ENCODE measurements around the gene SPAG17.

Gene SPAG17

GRCh38 chr1:118160806-118161205, 24.2 kb downstream of the SPAG17 start:
- Histone ChIP-seq H3K9ac (ENCODE audit: low read length) (no peak overlapping the region), H3K9me3 (ENCODE audit: low read length) (no peaks in the 10 kb centered on the region), H3K27me3 (ENCODE audit: control insufficient read depth in 1 of 2, insufficient read depth in 2 of 2, low read length in 2 of 2) (no peaks in the 10 kb centered on the region), H3K36me3 (ENCODE audit: insufficient read depth, low read length) (no peaks in the 10 kb centered on the region), H3K27ac (ENCODE audit: low read depth, low read length) (no peak overlapping the region), H3K4me3 (ENCODE audit: low read depth in 1 of 2, low read length in 2 of 2) (no peak overlapping the region), H3K4me1 (ENCODE audit: insufficient read depth, low read length) (no peaks in the 10 kb centered on the region)

GRCh38 chr1:118159569-118159968, 25.5 kb downstream of the SPAG17 start:
- no peaks in the 10 kb centered on the region for H3K36me3 ChIP-seq (ENCODE audit: insufficient read depth, low read length)

GRCh38 chr1:118158924-118159323, 26.1 kb downstream of the SPAG17 start:
- no peak overlapping the region for H3K9ac ChIP-seq (ENCODE audit: low read length)
- no peaks in the 10 kb centered on the region for H3K27me3 ChIP-seq (ENCODE audit: control insufficient read depth in 1 of 2, insufficient read depth in 2 of 2, low read length in 2 of 2)
- H3K27ac ChIP-seq (ENCODE audit: low read depth, low read length) = no peak overlapping the region
- H3K9me3 ChIP-seq (ENCODE audit: low read length) = no peaks in the 10 kb centered on the region
- H3K4me1 ChIP-seq (ENCODE audit: insufficient read depth, low read length) = no peaks in the 10 kb centered on the region
- no peaks in the 10 kb centered on the region for H3K36me3 ChIP-seq (ENCODE audit: insufficient read depth, low read length)
- no peak overlapping the region for H3K4me3 ChIP-seq (ENCODE audit: low read depth in 1 of 2, low read length in 2 of 2)

More at GRCh38 chr1:118159569-118159968, 25.5 kb downstream of the SPAG17 start:
- Histone ChIP-seq H3K27ac (ENCODE audit: low read depth, low read length) (no peak overlapping the region), H3K9ac (ENCODE audit: low read length) (no peak overlapping the region), H3K4me1 (ENCODE audit: insufficient read depth, low read length) (no peaks in the 10 kb centered on the region), H3K27me3 (ENCODE audit: control insufficient read depth in 1 of 2, insufficient read depth in 2 of 2, low read length in 2 of 2) (no peaks in the 10 kb centered on the region), H3K4me3 (ENCODE audit: low read depth in 1 of 2, low read length in 2 of 2) (no peak overlapping the region), H3K9me3 (ENCODE audit: low read length) (no peaks in the 10 kb centered on the region)

- no peak overlapping the region for H3K27ac ChIP-seq (ENCODE audit: low read depth, low read length)
- H3K27me3 ChIP-seq (ENCODE audit: control insufficient read depth in 1 of 2, insufficient read depth in 2 of 2, low read length in 2 of 2) = no peaks in the 10 kb centered on the region
- no peaks in the 10 kb centered on the region for H3K9me3 ChIP-seq (ENCODE audit: low read length)
- no peaks in the 10 kb centered on the region for H3K36me3 ChIP-seq (ENCODE audit: insufficient read depth, low read length)
- no peaks in the 10 kb centered on the region for H3K4me1 ChIP-seq (ENCODE audit: insufficient read depth, low read length)
- no peak overlapping the region for H3K4me3 ChIP-seq (ENCODE audit: low read depth in 1 of 2, low read length in 2 of 2)
- no peak overlapping the region for H3K9ac ChIP-seq (ENCODE audit: low read length)
Measured at GRCh38 chr1:118157506-118157905, 27.5 kb downstream of the SPAG17 start.

- H3K27me3 ChIP-seq (ENCODE audit: control insufficient read depth in 1 of 2, insufficient read depth in 2 of 2, low read length in 2 of 2) = no peaks in the 10 kb centered on the region
- H3K9me3 ChIP-seq (ENCODE audit: low read length) = no peaks in the 10 kb centered on the region
- H3K9ac ChIP-seq (ENCODE audit: low read length) = no peak overlapping the region
- no peak overlapping the region for H3K4me3 ChIP-seq (ENCODE audit: low read depth in 1 of 2, low read length in 2 of 2)
- no peaks in the 10 kb centered on the region for H3K36me3 ChIP-seq (ENCODE audit: insufficient read depth, low read length)
- no peak overlapping the region for H3K27ac ChIP-seq (ENCODE audit: low read depth, low read length)
- no peaks in the 10 kb centered on the region for H3K4me1 ChIP-seq (ENCODE audit: insufficient read depth, low read length)
Measured at GRCh38 chr1:118155106-118155505, 29.9 kb downstream of the SPAG17 start.

GRCh38 chr1:118154220-118154619, 30.8 kb downstream of the SPAG17 start:
- Histone ChIP-seq H3K9ac (ENCODE audit: low read length) (no peak overlapping the region), H3K9me3 (ENCODE audit: low read length) (no peaks in the 10 kb centered on the region), H3K4me1 (ENCODE audit: insufficient read depth, low read length) (no peaks in the 10 kb centered on the region), H3K27ac (ENCODE audit: low read depth, low read length) (no peak overlapping the region), H3K4me3 (ENCODE audit: low read depth in 1 of 2, low read length in 2 of 2) (no peak overlapping the region), H3K27me3 (ENCODE audit: control insufficient read depth in 1 of 2, insufficient read depth in 2 of 2, low read length in 2 of 2) (no peaks in the 10 kb centered on the region), H3K36me3 (ENCODE audit: insufficient read depth, low read length) (no peaks in the 10 kb centered on the region)

- Histone ChIP-seq H3K27ac (ENCODE audit: low read depth, low read length) (no peak overlapping the region), H3K9ac (ENCODE audit: low read length) (no peak overlapping the region), H3K36me3 (ENCODE audit: insufficient read depth, low read length) (no peaks in the 10 kb centered on the region), H3K4me1 (ENCODE audit: insufficient read depth, low read length) (no peaks in the 10 kb centered on the region), H3K27me3 (ENCODE audit: control insufficient read depth in 1 of 2, insufficient read depth in 2 of 2, low read length in 2 of 2) (no peaks in the 10 kb centered on the region), H3K9me3 (ENCODE audit: low read length) (no peaks in the 10 kb centered on the region), H3K4me3 (ENCODE audit: low read depth in 1 of 2, low read length in 2 of 2) (no peak overlapping the region)
Measured at GRCh38 chr1:118151312-118151937, 33.6 kb downstream of the SPAG17 start.

GRCh38 chr1:118149799-118150198, 35.2 kb downstream of the SPAG17 start:
- no peaks in the 10 kb centered on the region for H3K27me3 ChIP-seq (ENCODE audit: control insufficient read depth in 1 of 2, insufficient read depth in 2 of 2, low read length in 2 of 2)
- no peak overlapping the region for H3K27ac ChIP-seq (ENCODE audit: low read depth, low read length)
- H3K4me3 ChIP-seq (ENCODE audit: low read depth in 1 of 2, low read length in 2 of 2) = no peak overlapping the region
- no peak overlapping the region for H3K9ac ChIP-seq (ENCODE audit: low read length)
- H3K4me1 ChIP-seq (ENCODE audit: insufficient read depth, low read length) = no peaks in the 10 kb centered on the region
- no peaks in the 10 kb centered on the region for H3K36me3 ChIP-seq (ENCODE audit: insufficient read depth, low read length)
- no peaks in the 10 kb centered on the region for H3K9me3 ChIP-seq (ENCODE audit: low read length)

GRCh38 chr1:118148034-118148433, 37.0 kb downstream of the SPAG17 start:
- no peak overlapping the region for H3K9ac ChIP-seq (ENCODE audit: low read length)
- H3K27me3 ChIP-seq (ENCODE audit: control insufficient read depth in 1 of 2, insufficient read depth in 2 of 2, low read length in 2 of 2) = no peaks in the 10 kb centered on the region
- no peaks in the 10 kb centered on the region for H3K9me3 ChIP-seq (ENCODE audit: low read length)
- no peak overlapping the region for H3K4me3 ChIP-seq (ENCODE audit: low read depth in 1 of 2, low read length in 2 of 2)
- no peaks in the 10 kb centered on the region for H3K4me1 ChIP-seq (ENCODE audit: insufficient read depth, low read length)
- H3K27ac ChIP-seq (ENCODE audit: low read depth, low read length) = no peak overlapping the region
- no peaks in the 10 kb centered on the region for H3K36me3 ChIP-seq (ENCODE audit: insufficient read depth, low read length)

GRCh38 chr1:118147522-118147921, 37.5 kb downstream of the SPAG17 start:
- H3K4me3 ChIP-seq (ENCODE audit: low read depth in 1 of 2, low read length in 2 of 2) = no peak overlapping the region
- no peaks in the 10 kb centered on the region for H3K4me1 ChIP-seq (ENCODE audit: insufficient read depth, low read length)
- H3K9me3 ChIP-seq (ENCODE audit: low read length) = no peaks in the 10 kb centered on the region
- H3K27me3 ChIP-seq (ENCODE audit: control insufficient read depth in 1 of 2, insufficient read depth in 2 of 2, low read length in 2 of 2) = no peaks in the 10 kb centered on the region
- H3K9ac ChIP-seq (ENCODE audit: low read length) = no peak overlapping the region
- no peaks in the 10 kb centered on the region for H3K36me3 ChIP-seq (ENCODE audit: insufficient read depth, low read length)
- H3K27ac ChIP-seq (ENCODE audit: low read depth, low read length) = no peak overlapping the region

GRCh38 chr1:118145721-118146120, 39.3 kb downstream of the SPAG17 start:
- Histone ChIP-seq H3K4me1 (ENCODE audit: insufficient read depth, low read length) (no peaks in the 10 kb centered on the region), H3K4me3 (ENCODE audit: low read depth in 1 of 2, low read length in 2 of 2) (no peak overlapping the region), H3K36me3 (ENCODE audit: insufficient read depth, low read length) (no peaks in the 10 kb centered on the region), H3K9ac (ENCODE audit: low read length) (no peak overlapping the region), H3K9me3 (ENCODE audit: low read length) (no peaks in the 10 kb centered on the region), H3K27me3 (ENCODE audit: control insufficient read depth in 1 of 2, insufficient read depth in 2 of 2, low read length in 2 of 2) (no peaks in the 10 kb centered on the region), H3K27ac (ENCODE audit: low read depth, low read length) (no peak overlapping the region)

- no peak overlapping the region for H3K27ac ChIP-seq (ENCODE audit: low read depth, low read length)
- no peaks in the 10 kb centered on the region for H3K9me3 ChIP-seq (ENCODE audit: low read length)
- no peak overlapping the region for H3K4me3 ChIP-seq (ENCODE audit: low read depth in 1 of 2, low read length in 2 of 2)
- H3K9ac ChIP-seq (ENCODE audit: low read length) = no peak overlapping the region
- H3K36me3 ChIP-seq (ENCODE audit: insufficient read depth, low read length) = no peaks in the 10 kb centered on the region
- H3K4me1 ChIP-seq (ENCODE audit: insufficient read depth, low read length) = no peaks in the 10 kb centered on the region
- no peaks in the 10 kb centered on the region for H3K27me3 ChIP-seq (ENCODE audit: control insufficient read depth in 1 of 2, insufficient read depth in 2 of 2, low read length in 2 of 2)
Measured at GRCh38 chr1:118144684-118145083, 40.3 kb downstream of the SPAG17 start.

Data from muscle layer of colon (tissue), 2 donors.